ENCODE results near the gene FBRSL1.

- TF ChIP-seq CTCF (IDR thresholded peaks at IDR 0.05 in 8 of 11, conservative IDR thresholded peaks at IDR 0.05 in 3 of 11) (no peak), POLR2A (IDR thresholded peaks at IDR 0.05) (no peak)
These were observed 9.3 kb upstream of the FBRSL1 start for GRCh38 chr12:132480623-132481132.
